HCT116 (cell line): Measurements from ENCODE around the gene SPPL2B.

Experiments
- EGR1 ChIP-seq: IDR thresholded peaks from 2 replicates; pipeline ENCODE4 v1.6.1; 2012; ENCODE audit warnings: low read depth
- EZH2 ChIP-seq: fragments of 200-600 bp; sonication (generic); IDR thresholded peaks from 2 replicates; pipeline ENCODE4 v1.6.1; 2017; ENCODE audit warnings: antibody characterized with exemption, mixed run types
- EZH2phosphoT487 ChIP-seq: fragments of 200-600 bp; IDR thresholded peaks from 2 replicates; pipeline ENCODE4 v1.6.1; 2018; ENCODE audit warnings: antibody characterized with exemption, borderline replicate concordance
- POLR2A ChIP-seq: IDR thresholded peaks from 2 replicates; pipeline ENCODE4 v1.7.0; 2011; ENCODE audit warnings: borderline replicate concordance; ENCODE audit not compliant: insufficient read depth, insufficient read length; ENCODE audit errors: extremely low read depth
- POLR2AphosphoS5 ChIP-seq: IDR thresholded peaks from 2 replicates; pipeline ENCODE4 v1.6.1; 2011; ENCODE audit warnings: mild to moderate bottlenecking, low read depth, low read length, moderate library complexity
- RAD21 ChIP-seq: IDR thresholded peaks from 2 replicates; pipeline ENCODE4 v1.6.1; 2012; ENCODE audit warnings: low read depth, mild to moderate bottlenecking
- SP1 ChIP-seq: IDR thresholded peaks from 2 replicates; pipeline ENCODE4 v1.6.1; 2012; ENCODE audit warnings: low read depth
- YY1 ChIP-seq: IDR thresholded peaks from 2 replicates; pipeline ENCODE4 v1.6.1; 2011; ENCODE audit warnings: low read length, low read depth, moderate library complexity, mild to moderate bottlenecking; ENCODE audit not compliant: insufficient replicate concordance; ENCODE audit errors: extremely low read depth
- TF ChIP-seq, protein P1 (sequence below), 3 experiments: fragments of 200-600 bp in 1 of 3; sonication (generic) in 1 of 3; IDR thresholded peaks in 2 of 3; conservative IDR thresholded peaks in 1 of 3; 2 replicates each; pipeline ENCODE4 v1.5.1; 2012 to 2017; ENCODE audit warnings: low read depth in 2 of 3, low read length in 2 of 3, antibody characterized with exemption in 1 of 3, borderline replicate concordance in 1 of 3, control low read depth in 1 of 3, mild to moderate bottlenecking in 1 of 3, mixed read lengths in 1 of 3, mixed run types in 1 of 3, moderate library complexity in 1 of 3; ENCODE audit not compliant: insufficient read depth in 1 of 3
- TF ChIP-seq, protein P2 (sequence below): IDR thresholded peaks from 2 replicates; pipeline ENCODE4 v1.6.1; 2012
- TF ChIP-seq, protein P3 (sequence below): IDR thresholded peaks from 2 replicates; pipeline ENCODE4 v1.6.1; 2011; ENCODE audit warnings: mild to moderate bottlenecking, low read length, moderate library complexity; ENCODE audit not compliant: insufficient replicate concordance; ENCODE audit errors: extremely low read depth

DNA sequence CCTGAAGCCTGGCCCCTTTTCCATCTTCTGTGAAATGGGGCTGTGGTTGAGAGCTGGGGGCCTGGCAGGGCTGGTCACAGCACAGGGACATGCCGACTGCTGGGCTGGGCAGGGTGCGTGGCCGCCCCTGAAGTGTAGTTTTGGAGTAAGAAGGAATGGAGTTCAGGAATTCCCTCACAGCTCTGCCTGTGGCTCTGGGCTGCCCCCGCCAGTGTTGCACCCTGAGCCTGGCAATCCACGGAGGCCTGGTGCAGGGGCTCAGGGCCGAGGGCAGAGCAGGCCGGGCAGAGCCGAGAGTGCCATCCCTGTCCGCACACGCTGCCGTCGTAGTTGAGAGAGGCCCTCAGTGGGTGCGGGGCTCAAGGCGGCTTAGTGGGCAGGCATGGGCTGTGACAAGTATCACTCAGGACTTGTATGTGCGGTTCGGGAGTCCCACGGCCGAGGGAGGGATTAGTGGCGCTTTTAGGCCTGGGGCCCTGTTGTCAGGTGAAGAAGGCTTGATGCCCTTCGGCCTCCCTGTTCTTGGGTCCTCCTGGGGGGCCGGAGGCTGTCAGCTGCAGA lies 9.7 kb downstream of the SPPL2B start:
- TF ChIP-seq, protein P1, sequence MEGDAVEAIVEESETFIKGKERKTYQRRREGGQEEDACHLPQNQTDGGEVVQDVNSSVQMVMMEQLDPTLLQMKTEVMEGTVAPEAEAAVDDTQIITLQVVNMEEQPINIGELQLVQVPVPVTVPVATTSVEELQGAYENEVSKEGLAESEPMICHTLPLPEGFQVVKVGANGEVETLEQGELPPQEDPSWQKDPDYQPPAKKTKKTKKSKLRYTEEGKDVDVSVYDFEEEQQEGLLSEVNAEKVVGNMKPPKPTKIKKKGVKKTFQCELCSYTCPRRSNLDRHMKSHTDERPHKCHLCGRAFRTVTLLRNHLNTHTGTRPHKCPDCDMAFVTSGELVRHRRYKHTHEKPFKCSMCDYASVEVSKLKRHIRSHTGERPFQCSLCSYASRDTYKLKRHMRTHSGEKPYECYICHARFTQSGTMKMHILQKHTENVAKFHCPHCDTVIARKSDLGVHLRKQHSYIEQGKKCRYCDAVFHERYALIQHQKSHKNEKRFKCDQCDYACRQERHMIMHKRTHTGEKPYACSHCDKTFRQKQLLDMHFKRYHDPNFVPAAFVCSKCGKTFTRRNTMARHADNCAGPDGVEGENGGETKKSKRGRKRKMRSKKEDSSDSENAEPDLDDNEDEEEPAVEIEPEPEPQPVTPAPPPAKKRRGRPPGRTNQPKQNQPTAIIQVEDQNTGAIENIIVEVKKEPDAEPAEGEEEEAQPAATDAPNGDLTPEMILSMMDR (IDR thresholded peaks at IDR 0.05 in 2 of 3, conservative IDR thresholded peaks at IDR 0.05 in 1 of 3; ENCODE audit: borderline replicate concordance in 1 of 3, insufficient read depth in 1 of 3, low read depth in 2 of 3, low read length in 2 of 3): no peak
- TF ChIP-seq EZH2phosphoT487: no peak
- no peak for TF ChIP-seq RAD21
- no peak for TF ChIP-seq YY1
- no peak for TF ChIP-seq POLR2AphosphoS5
- no peak for TF ChIP-seq POLR2A
- no peak for TF ChIP-seq EGR1
- TF ChIP-seq SP1: no peak
- TF ChIP-seq, protein P2, sequence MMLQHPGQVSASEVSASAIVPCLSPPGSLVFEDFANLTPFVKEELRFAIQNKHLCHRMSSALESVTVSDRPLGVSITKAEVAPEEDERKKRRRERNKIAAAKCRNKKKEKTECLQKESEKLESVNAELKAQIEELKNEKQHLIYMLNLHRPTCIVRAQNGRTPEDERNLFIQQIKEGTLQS: no peak
- no peak for TF ChIP-seq EZH2
- TF ChIP-seq, protein P3, sequence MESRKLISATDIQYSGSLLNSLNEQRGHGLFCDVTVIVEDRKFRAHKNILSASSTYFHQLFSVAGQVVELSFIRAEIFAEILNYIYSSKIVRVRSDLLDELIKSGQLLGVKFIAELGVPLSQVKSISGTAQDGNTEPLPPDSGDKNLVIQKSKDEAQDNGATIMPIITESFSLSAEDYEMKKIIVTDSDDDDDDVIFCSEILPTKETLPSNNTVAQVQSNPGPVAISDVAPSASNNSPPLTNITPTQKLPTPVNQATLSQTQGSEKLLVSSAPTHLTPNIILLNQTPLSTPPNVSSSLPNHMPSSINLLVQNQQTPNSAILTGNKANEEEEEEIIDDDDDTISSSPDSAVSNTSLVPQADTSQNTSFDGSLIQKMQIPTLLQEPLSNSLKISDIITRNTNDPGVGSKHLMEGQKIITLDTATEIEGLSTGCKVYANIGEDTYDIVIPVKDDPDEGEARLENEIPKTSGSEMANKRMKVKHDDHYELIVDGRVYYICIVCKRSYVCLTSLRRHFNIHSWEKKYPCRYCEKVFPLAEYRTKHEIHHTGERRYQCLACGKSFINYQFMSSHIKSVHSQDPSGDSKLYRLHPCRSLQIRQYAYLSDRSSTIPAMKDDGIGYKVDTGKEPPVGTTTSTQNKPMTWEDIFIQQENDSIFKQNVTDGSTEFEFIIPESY: no peak
